Psoas muscle (tissue), 8 donors: ENCODE measurements around the gene GABRA4. TPM values are rescaled to one million over a fixed set of nuclear protein-coding genes. Genes with fewer than 3 reads are reported as not detected.

Experiments
- ATAC-seq, 4 donors: fragments of 200-7000 bp; cut with Tn5 transposase; one replicate each; pipeline ENCODE4 v1.9.1; 2020; ENCODE audit warnings: moderate library complexity in 3 of 4, mild to moderate bottlenecking in 2 of 4
- DNase-seq, 2 donors: peaks; one replicate each; pipeline ENCODE4 v3.0.0-alpha.2; 2020
- H3K27ac ChIP-seq: fragments of 200-600 bp; one replicate; pipeline ENCODE4 v1.8.0; 2022
- H3K27me3 ChIP-seq, 3 donors: fragments of 200-600 bp in 1 of 3; one replicate each; pipeline versions ENCODE4 v1.6.1 to v1.8.0; 2013 to 2022; ENCODE audit warnings: low read length in 2 of 3, mild to moderate bottlenecking in 2 of 3, moderate library complexity in 1 of 3; ENCODE audit not compliant: insufficient read depth in 3 of 3
- H3K36me3 ChIP-seq, 2 donors: fragments of 200-600 bp in 1 of 2; one replicate each; pipeline versions ENCODE4 v1.6.1 to v1.8.0; 2013 to 2022; ENCODE audit warnings: low read depth in 1 of 2, mild to moderate bottlenecking in 1 of 2, moderate library complexity in 1 of 2; ENCODE audit not compliant: insufficient read depth in 1 of 2
- H3K4me1 ChIP-seq: fragments of 200-600 bp; one replicate; pipeline ENCODE4 v1.8.0; 2022
- H3K4me3 ChIP-seq: fragments of 200-600 bp; one replicate; pipeline ENCODE4 v1.8.0; 2022; ENCODE audit warnings: mild to moderate bottlenecking
- H3K9me3 ChIP-seq: fragments of 200-600 bp; one replicate; pipeline ENCODE4 v1.8.0; 2022
- WGBS, 3 donors: extraction: QIAGEN DNeasy Blood & Tissue Kit; methylation state at CpG; one replicate each; pipeline versions ENCODE4 v1.1.6 to v1.1.7; 2013; 5-methylcytosine and 5-hydroxymethylcytosine counted together
- intact Hi-C, 2 donors: fragments of 100-400 bp; cut with DNase I; formaldehyde crosslinking; loops; one replicate each; pipeline versions ENCODE4 v1.11.0 to v1.14.2; 2022
- polyA plus RNA-seq, 3 donors: library from polyadenylated mRNA; stranded (reverse); fragments of 200-250 nt; gene quantifications; one replicate each; pipeline ENCODE4 v1.2.3, GENCODE V29; 2013
- total RNA-seq, 4 donors: library from RNA; stranded (reverse); fragmentation: NEBNext Ultra II Directional in 2 of 4; extraction: Animal tissue kit (Norgen Biotek cat#: 25700) in 2 of 4; gene quantifications; one replicate each; pipeline versions ENCODE4 v1.2.1 to v1.2.4, GENCODE V29; 2021 to 2023
- TF ChIP-seq, protein P1 (sequence below): fragments of 200-600 bp; IDR thresholded peaks from one replicate; pipeline ENCODE4 v1.8.0; 2022; ENCODE audit warnings: antibody characterized with exemption
- donor health status: healthy with polysubstance abuse.
- donor health status: DM: no; HTN: no; CAD: no; lungs with moderate emphysema.
- donor health status: Bipolar disorder and iron deficiency.
- donor health status: healthy.
- donor health status: DM: yes; HTN: yes; CAD: no.
- donor health status: DM: no; HTN: no; CAD: no.
- donor health status: DM: no; HTN: no; CAD: no.
- donor health status: DM: yes; HTN: yes; CAD: no.

GABRA4 gene
- total and polyA plus RNA-seq, 7 donors: 0.01 TPM; not detected in 6

GRCh38 chr4:46934726-46935125, 58.7 kb downstream of the GABRA4 start:
- H3K9me3 ChIP-seq: peaks cover 4% of the 10 kb centered on the region
- no peak overlapping the region for H3K27ac ChIP-seq
- no peaks in the 10 kb centered on the region for H3K4me1 ChIP-seq
- TF ChIP-seq, protein P1, sequence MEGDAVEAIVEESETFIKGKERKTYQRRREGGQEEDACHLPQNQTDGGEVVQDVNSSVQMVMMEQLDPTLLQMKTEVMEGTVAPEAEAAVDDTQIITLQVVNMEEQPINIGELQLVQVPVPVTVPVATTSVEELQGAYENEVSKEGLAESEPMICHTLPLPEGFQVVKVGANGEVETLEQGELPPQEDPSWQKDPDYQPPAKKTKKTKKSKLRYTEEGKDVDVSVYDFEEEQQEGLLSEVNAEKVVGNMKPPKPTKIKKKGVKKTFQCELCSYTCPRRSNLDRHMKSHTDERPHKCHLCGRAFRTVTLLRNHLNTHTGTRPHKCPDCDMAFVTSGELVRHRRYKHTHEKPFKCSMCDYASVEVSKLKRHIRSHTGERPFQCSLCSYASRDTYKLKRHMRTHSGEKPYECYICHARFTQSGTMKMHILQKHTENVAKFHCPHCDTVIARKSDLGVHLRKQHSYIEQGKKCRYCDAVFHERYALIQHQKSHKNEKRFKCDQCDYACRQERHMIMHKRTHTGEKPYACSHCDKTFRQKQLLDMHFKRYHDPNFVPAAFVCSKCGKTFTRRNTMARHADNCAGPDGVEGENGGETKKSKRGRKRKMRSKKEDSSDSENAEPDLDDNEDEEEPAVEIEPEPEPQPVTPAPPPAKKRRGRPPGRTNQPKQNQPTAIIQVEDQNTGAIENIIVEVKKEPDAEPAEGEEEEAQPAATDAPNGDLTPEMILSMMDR: no peak
- no peak overlapping the region for H3K4me3 ChIP-seq
- no peaks in the 10 kb centered on the region for H3K36me3 ChIP-seq
- intact Hi-C loops: no loop called here
- 63 to 74% (median 68%) methylated on average over 2 of the region's 2 CpGs for WGBS, 3 donors
- DNase-seq: no peak
- H3K27me3 ChIP-seq: no peaks in the 10 kb centered on the region
- no peak for ATAC-seq

DNA sequence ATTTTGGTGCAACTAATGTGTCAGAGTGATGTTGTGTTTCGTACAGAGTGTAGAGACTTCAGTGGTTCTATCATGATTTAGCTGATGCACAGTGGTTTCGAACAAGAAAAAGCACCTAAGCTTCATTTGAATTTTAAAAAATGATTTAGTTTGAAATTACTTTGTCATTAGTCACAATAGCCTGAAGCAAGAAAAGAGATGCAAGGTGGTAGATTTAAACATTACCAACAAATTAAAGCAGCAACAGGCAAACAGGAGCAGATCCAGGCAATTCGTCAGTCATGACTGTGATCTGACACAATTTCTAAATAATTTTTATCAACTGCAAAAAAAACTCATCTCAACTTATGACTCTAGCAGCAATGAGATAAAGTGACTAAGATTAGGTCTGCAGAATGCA, 59.7 kb downstream of the GABRA4 start:
- Histone ChIP-seq H3K9me3 (peaks cover 4% of the 10 kb centered on the region), H3K27ac (no peak overlapping the region), H3K27me3 (no peaks in the 10 kb centered on the region), H3K4me1 (no peaks in the 10 kb centered on the region), H3K36me3 (no peaks in the 10 kb centered on the region), H3K4me3 (no peak overlapping the region)
- TF ChIP-seq, protein P1: no peak
- intact Hi-C loops: no loop called here
- 75 to 77% (median 76%) methylated on average over 3 of the region's 3 CpGs for WGBS, 3 donors
- DNase-seq (no peak), ATAC-seq (no peak)

GRCh38 chr4:46931981-46932380, 61.4 kb downstream of the GABRA4 start:
- no peak overlapping the region for H3K4me3 ChIP-seq
- WGBS, 3 donors: 23 to 26% (median 25%) methylated on average over 3 of the region's 3 CpGs
- no peak for DNase-seq
- H3K27ac ChIP-seq: no peak overlapping the region
- peaks cover 4% of the 10 kb centered on the region for H3K9me3 ChIP-seq
- TF ChIP-seq, protein P1: no peak
- ATAC-seq: no peak
- no peaks in the 10 kb centered on the region for H3K36me3 ChIP-seq
- intact Hi-C loops: no loop called here
- H3K27me3 ChIP-seq: no peaks in the 10 kb centered on the region
- H3K4me1 ChIP-seq: no peaks in the 10 kb centered on the region

GRCh38 chr4:46930891-46931290, 62.5 kb downstream of the GABRA4 start:
- H3K4me3 ChIP-seq: no peak overlapping the region
- intact Hi-C loops: no loop called here
- H3K27me3 ChIP-seq: no peaks in the 10 kb centered on the region
- no peak for DNase-seq
- ATAC-seq: no peak
- H3K27ac ChIP-seq: no peak overlapping the region
- 59 to 70% (median 60%) methylated on average over 3 of the region's 3 CpGs for WGBS, 3 donors
- no peaks in the 10 kb centered on the region for H3K36me3 ChIP-seq
- TF ChIP-seq, protein P1: no peak
- peaks cover 4% of the 10 kb centered on the region for H3K9me3 ChIP-seq
- H3K4me1 ChIP-seq: no peaks in the 10 kb centered on the region

DNA sequence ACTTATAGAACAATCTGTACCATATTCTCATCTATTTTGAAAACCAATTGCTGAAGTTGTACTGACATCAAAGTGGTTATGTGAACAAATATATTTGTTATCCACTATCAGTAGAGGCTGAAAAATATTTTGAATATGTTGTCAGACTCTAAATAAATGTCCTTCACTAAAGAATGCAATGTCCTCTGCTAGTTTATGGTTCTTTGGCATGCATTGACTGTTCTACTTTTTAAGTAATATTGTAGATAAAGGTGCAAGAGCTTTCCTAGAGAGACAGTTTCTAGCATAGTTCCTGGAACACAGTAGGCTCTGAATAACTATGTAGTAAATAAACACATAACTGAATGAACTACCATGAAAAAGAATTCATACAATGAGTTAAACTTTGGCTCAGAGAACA, 66.2 kb downstream of the GABRA4 start:
- Histone ChIP-seq H3K36me3 (no peaks in the 10 kb centered on the region), H3K4me1 (no peaks in the 10 kb centered on the region), H3K27ac (no peak overlapping the region), H3K4me3 (no peak overlapping the region), H3K27me3 (no peaks in the 10 kb centered on the region), H3K9me3 (no peaks in the 10 kb centered on the region)
- TF ChIP-seq, protein P1: no peak
- DNase-seq (no peak), ATAC-seq (no peak)
- intact Hi-C loops: no loop called here
